GM19438 (cell line): Measurements from ENCODE around the gene RNF43.

Experiments
- ATAC-seq: cut with Tn5 transposase; IDR thresholded peaks from one replicate; pipeline ENCODE4 v1.9.1; 2021; ENCODE audit warnings: low read depth; ENCODE audit not compliant: unreplicated experiment

The RNF43 gene

GRCh38 chr17:58383892-58384462 lies 33.4 kb downstream of the RNF43 start:
- no peak for ATAC-seq

- no peak for ATAC-seq
Observed at GRCh38 chr17:58382872-58383242, 34.5 kb downstream of the RNF43 start.

- ATAC-seq, result no peak
Observed at GRCh38 chr17:58382108-58382871, 35.0 kb downstream of the RNF43 start.

GRCh38 chr17:58381124-58382035 lies 36.0 kb downstream of the RNF43 start:
- ATAC-seq, result no peak

GRCh38 chr17:58380207-58381123 lies 36.9 kb downstream of the RNF43 start:
- no peak for ATAC-seq

GRCh38 chr17:58379511-58379824 lies 37.9 kb downstream of the RNF43 start:
- no peak for ATAC-seq

GRCh38 chr17:58378733-58379510 lies 38.4 kb downstream of the RNF43 start:
- no peak for ATAC-seq

- ATAC-seq, result no peak
Observed at GRCh38 chr17:58377661-58378060, 39.7 kb downstream of the RNF43 start.

GRCh38 chr17:58377093-58377601 lies 40.2 kb downstream of the RNF43 start:
- ATAC-seq, result no peak

GRCh38 chr17:58376472-58377000 lies 40.8 kb downstream of the RNF43 start:
- no peak for ATAC-seq

- no peak for ATAC-seq
Observed at GRCh38 chr17:58375811-58376210, 41.5 kb downstream of the RNF43 start.

- ATAC-seq, result no peak
Observed at GRCh38 chr17:58375256-58375655, 42.1 kb downstream of the RNF43 start.

- ATAC-seq, result no peak
Observed at GRCh38 chr17:58373923-58374322, 43.4 kb downstream of the RNF43 start.

GRCh38 chr17:58373003-58373402 lies 44.3 kb downstream of the RNF43 start:
- ATAC-seq, result no peak

GRCh38 chr17:58371300-58371950 lies 45.9 kb downstream of the RNF43 start:
- no peak for ATAC-seq

- no peak for ATAC-seq
Observed at GRCh38 chr17:58370716-58371115, 46.6 kb downstream of the RNF43 start.

GRCh38 chr17:58370309-58370708 lies 47.0 kb downstream of the RNF43 start:
- ATAC-seq, result no peak

- no peak for ATAC-seq
Observed at GRCh38 chr17:58369214-58370031, 47.9 kb downstream of the RNF43 start.
